SKM-1 (cell line): ENCODE results near the gene GATD1.

Source experiments
- DNase-seq: peaks from one replicate; lab custom pipeline; 2025; ENCODE audit not compliant: unreplicated experiment; lab: John Stamatoyannopoulos, UW

Gene GATD1

DNA sequence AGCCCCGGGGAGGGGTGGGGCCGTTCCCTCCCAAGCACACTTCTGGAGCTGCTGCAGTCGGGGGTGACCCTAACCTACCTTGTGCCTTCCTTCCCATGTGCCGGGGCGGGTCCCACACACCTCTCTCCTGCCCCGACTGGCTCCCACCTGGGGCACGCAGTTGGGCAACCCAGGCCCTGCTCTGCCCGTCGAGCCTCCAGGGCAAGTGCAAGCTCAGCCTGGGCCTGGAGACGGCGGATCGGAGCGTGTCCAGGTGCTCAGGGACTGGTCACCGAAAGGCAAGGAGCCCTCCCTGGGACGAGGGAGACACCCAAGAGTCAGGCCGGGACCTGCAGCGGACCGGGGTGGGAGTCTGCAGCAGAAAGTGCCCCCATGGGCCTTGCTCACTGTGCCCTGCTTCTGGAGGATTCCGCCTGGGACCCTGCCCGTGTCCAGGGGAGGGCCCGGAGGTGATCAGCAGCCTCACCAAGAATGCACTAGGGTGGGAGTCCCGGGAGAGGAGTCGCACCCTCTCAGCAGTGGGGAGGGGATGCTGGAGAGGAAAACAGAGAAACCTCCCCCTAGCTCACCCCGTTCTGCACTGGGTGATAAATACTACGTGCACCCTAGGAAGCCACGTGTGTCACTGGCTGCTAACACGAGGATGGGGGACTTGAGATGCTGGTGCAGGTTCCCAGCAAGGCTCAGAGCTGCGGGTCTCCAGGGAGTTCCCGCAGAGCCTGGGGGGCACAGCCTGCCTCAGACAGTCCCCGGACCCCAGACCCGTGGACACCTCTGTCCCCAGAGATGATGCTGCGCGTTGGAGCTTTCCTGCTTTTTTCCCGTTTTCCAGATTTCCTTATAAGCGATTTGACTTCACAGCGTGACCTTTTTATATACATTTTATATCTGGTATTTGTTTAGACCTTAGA is 5.2 kb upstream of the GATD1 start:
- DNase-seq, result no peak

DNA sequence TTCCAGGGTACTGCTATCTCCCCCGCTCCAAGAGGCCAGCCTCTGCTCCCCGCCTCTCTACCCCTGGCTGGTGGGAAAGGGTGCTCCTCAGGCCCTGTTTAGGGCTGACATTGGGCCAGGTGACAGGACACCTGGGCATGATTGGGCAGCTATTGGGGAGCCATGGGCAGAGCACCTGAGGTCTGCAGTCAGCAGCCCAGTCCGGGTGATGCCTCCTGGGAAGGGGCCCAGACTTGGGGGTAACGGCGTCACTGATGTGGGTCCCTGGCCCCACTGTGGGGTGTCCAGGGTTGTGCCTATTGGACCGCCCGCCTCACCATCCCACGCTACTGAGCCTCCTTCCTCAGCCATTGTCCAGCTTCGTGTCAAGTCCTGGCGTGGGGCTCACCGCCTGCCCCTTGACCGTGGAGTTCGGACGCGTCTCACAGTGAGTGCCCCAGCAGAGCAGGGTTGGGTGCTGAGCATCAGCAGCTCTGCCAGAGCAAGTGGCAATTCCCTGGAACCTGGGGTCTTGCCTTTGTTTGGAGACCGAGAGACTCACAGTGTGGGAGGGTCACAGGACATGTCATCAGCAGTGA is 2.8 kb upstream of the GATD1 start:
- DNase-seq, result no peak

DNA sequence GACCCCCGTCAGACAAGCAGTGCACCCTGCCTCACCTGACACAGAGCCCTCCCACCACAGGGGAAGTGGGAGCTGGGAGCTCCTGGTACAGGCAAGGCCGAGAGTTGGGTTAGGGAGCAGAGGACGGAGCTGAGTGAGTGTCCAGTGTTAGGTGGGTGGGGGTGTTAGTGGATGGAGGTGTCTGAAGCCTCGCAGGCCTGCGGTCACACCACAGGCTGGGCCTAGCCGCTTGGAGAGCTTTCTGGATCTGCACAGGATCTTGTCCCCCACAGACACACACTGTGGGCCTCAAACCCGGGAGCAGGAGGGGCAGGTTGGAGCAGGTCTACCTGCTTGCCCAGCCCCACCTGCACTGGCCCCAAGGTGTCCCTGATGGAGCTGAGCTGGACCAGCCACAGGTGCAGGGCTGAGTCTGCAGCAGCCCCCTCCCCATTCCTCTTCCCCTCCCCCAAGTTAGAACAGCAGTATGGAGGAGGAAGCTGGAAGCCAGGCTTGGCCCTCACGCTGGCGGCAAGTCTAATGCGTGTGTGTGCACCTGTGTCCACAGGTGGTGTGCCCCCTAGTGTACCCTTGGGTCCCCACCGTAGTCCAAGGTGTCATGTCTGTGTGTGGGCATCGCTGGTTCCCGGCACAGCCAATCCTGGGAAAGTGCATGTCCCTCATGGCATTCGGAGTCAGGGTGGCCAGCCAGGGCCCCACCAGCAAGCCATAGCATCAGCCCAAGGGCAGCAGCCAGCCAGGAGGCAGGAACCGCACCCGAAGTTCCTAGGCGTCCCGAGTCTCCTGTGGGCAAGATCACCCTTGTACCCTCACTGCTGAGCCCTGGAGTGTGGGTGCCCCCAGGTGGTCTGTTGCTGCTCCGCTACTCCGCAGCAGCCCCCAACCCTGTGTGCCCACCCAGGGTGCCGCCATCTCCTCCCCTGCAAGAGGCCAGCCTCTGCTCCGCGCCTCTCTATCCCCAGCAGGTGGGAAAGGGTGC is 2.0 kb upstream of the GATD1 start:
- no peak for DNase-seq

DNA sequence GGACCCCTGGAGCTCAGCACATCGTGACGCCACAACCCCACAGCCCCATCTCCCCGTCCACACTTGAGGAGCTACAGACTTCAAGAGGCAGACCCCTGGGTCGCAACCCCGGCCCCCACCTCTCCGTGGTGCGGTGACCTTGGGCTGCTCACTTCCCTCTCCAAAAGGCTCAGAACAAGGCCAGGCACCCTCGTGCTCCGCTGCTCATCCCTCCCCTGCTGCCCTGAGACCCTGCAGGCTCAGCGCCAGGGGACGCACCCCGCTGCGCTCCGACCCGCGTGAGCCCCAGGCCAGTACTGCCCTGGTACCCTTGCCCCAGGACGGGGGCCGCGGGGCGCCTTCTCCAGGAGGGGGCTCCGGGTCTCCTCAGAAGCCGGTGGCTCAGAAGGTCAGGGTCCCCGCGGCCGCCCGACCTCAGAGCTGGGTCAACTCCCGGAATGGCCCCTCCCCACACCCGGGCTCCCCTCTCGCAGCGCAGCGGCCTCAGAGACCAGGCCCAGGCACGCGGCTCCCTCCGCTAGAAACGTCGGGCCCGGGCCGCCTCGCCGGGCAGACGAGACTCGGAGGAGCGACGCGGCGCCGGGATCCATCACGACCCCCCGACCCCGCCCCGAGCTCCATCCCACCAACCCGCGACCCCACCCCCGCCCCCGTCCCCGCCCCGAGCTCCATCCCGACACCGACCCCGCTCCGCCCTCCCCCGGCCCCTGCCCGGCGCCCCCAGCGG is 563 bp downstream of the GATD1 start:
- DNase-seq, result no peak

DNA sequence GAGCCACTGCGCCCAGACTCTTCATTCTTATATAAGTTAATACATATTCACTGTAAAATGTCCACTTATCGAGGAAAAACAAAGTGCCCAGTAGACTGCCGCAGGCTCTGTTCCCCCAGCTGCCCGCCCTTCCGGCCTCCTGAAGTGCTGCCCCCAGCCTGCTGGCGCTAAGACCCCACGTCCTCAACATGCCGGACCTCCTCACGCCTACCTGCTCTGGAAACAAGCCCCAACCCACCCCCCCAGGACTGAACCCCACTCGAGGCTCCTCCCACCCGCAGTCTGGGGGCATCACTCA is 1.1 kb downstream of the GATD1 start:
- no peak for DNase-seq

DNA sequence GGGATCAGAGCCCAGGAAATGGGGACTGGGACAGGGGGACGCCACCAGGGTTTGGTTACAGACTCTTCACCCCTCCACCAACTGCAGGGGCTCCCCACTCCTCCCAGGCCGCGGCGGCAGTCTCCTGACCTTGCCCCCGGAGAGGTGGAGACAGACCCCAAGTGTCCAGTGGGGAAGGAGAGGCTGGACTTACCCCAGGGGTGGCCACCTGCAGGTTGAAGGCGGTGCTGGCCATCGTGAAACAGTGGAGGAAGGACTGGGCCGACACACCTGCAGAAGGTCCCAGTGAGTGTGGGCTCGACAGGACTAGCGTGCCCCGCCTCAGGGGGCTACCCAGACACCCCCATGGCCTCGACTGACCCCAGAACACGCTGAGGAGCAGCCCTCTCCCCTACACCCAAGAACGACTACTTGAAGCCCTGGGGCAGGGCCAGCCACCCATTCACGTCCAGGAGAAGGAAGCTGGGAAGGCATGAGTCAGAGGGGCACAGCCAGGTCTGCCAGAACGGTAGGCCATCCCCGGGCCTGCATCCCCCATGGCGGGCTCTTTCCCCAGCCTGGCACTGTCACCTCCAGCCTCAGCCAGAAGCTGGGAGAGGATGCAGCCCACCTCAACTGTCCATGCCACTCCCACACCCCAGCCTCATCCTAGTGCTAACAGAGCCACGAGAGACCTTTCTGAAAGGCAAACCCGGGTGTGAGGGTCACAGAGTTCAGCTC is 2.3 kb downstream of the GATD1 start:
- no peak for DNase-seq

DNA sequence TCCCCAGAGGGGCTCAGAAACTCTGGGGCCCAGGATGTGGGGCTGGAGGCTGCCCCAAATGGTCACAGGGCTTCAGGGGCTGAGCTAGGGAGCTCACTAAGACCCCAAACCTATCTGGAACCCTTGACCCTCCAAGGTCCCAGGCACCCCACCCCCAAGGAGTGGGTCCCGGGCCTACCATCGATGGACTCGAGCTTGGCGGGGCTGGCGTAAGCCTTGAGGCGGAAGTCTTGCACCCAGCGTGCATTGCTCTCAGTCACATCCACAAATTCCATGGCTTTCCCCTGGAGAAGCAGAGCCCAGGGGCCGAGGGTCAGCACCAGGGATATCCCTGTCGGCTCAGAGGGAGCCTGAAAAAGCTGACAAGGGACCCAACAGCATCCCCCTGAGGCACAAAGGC is 3.5 kb downstream of the GATD1 start:
- no peak for DNase-seq

DNA sequence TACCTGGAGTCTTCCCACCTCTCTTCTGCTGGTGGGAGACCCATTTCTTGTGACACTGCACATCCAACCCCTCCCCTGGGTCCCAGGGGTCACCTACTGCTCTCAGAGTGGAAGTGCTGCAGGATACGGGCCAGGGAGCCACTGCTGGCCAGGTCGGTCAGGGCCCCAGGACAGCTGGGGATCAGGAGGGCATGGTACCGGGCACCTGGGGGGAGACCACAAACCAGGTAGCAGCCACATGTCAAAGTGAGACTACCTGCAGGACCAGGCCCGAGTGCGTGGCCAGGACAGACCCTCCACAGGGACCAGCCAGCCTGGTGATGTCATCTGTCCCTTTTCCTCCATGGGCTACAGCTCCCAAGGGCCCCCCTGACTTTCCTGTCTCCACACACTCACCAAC is 3.9 kb downstream of the GATD1 start:
- no peak for DNase-seq

DNA sequence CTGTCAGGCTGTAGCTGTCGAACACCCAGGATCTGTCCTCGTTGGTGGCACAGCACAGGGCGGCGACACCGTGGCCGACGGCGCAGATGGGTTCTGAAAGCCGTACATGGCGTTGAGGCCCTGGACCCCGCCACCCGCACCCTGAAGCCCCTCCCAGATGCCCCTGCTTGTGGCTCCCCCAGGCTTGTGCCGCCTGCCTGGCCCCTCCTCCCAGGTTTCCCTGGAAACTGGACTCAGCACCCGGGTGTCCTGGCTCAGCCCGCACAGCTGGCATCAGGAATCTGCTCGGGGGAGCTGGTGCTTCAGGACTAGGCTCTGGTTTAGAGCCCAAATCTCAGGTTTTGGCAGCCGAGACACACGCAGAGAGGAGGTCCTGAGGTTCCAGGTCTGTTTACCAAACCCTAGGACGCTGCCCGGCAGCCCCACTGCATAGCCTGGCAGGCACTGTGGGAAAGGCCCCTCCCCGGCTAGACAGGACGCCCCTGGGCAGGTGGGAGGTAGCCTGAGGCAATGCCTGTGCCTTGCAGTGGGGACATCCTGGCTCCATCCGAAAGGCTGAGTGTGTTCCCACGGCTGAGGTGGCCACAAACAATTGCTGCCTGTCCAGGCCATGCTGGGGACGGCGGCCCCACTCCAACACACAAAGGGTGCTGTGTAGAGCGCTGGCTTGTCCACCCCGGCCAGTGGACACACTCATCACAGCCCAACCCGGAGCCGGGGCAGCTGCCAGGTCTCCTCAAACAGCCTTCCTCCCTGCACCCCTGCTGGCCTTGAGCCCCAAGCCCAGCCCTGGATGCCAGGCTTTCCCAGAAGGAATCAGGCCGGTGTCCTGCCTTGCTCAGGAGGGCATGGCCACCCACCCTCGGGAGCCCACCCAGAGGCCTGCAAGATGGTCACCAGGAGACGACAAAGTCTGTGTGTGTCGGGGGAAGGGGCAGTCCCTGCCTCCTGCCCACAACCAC is 4.6 kb downstream of the GATD1 start:
- no peak for DNase-seq

DNA sequence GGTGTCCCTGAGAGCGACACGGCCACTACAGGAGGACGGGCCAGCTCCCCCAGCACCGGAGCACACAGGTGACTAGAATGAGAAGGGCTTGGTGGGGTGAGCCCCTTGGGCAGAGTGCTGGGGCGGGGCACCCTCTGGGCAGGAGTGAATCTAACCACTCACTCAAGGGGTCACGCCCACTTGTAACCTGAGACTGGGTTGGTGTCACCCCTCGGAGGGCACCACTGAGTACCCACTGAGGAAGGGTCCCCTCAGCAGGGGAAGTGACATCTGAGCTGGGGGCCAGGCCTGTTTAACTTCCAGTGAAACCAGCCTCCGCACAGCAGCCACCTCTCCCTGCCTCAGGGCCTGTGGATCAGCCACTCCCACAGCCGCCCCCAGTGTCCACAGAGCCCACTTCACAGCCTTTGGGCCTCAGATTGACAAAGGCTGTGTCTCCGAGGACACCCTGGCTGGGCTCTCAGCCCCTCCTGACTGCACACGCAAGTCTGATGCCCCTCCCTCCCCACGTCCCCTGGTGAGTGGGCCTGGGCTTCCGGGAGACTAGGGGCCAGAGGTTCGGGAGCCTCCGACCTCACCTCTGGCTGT is 5.6 kb downstream of the GATD1 start:
- DNase-seq, result no peak

DNA sequence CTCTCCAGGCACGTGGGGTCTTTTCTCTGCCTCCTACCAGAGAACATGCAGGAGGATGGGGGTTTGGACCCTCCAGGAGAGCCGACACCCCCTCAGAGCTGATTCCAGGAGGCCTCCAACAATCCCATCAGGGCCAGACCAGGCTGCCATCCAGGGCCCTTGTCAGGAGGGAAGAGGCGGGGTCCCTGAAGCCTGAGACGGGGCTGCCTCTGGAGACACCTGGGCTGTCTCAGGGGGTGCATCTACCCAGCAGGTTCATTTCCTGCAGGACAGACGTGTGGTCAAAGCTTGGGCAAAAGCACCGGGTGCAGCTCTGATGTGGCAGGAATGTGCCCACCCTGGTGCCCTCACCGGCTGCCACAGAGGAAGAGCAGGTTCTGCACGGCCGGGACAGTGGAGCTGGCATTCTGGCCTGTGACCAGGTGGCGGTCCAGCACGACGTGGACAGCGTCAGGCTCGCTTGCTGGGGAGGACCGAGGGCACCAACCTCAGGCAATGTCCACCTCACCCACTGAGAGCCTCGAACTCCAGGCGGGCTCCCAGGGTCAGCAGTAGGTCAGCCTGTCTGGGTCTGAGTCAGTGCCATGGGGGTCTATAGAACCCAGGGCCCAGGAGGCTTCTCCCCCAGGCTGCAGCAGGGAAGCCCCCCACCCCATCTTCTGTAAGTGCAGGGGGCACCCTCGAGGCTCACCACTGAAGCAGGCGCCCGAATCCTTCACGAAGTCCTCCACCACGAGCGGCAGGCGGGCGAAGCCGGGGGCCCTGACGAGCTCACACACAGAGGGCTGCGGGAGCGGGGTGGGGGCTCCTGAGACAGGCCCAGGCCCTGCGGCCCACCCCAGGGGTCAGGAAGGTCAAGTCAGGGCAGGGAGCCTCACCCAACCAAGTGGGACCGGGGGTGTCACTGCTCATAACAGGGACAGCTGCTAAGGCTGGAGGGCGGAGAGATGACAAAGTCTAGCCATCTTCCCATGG is 6.4 kb downstream of the GATD1 start:
- no peak for DNase-seq

DNA sequence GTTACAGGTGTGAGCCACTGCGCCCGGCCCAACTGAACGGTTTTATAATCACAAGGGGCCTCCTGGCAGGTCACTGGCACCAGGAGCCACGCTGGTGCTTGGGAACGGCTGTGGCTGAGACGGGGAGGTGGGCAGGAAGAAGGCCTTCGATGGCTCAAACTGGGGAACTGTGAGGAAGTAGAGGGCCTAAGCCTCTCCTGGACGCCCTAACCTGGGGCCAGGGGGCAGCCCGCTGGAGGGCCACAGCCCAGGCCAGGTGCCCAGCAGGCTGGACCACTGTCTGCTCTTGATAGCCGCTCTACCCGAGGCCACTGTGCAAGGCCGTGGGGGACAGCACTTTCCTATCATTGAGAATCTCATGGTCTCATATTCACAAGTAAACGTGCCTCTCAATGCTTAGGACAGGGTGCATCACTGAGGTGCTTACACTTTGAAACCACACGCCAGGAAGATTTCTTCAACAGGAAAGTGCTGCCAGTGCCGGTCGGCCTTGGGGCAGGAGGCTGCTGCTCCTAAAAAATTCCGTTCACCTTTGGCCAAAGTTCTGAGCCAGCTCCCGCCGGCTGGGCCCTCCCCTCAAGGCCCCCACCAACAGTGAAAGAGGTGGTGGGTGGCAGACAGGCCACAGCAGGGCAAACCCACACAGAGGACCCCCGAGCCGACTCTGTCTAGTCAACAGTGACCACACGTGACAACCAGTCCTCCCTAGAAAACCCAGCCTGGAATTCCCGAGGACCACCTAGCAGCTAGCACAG is 7.2 kb downstream of the GATD1 start:
- no peak for DNase-seq

DNA sequence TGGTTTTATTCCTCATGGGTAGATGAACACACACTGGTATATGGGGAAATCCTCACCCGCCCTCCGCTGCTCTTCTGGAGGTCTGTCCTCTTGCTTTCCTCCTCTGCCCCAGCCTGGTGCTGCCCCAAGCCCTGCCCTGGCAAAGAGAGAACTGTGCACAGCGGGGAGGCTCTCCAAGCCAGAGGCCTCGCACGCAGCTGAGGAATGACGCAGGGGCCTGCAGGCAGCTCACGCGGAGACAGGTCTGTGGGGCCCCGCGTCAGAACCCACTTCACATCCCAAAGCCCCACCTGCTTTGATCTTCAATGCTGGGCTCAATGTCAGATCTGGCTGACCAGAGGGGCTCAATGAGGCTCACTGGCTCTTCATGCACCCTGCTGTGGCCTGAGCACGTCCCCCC is 10.0 kb downstream of the GATD1 start:
- DNase-seq, result no peak

DNA sequence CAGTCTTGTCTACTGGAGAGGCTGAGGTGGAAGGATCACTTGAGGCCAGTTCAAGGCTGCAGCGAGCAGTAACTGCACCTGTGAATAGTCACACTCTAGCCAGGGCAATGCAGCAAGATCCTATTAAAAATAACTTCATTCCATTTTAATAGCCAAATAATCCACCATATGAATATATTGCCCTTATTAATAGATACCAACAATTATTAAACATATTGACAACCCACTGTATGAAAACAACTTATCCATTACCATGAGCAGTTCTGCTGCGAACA is 10.4 kb downstream of the GATD1 start:
- DNase-seq, result no peak

DNA sequence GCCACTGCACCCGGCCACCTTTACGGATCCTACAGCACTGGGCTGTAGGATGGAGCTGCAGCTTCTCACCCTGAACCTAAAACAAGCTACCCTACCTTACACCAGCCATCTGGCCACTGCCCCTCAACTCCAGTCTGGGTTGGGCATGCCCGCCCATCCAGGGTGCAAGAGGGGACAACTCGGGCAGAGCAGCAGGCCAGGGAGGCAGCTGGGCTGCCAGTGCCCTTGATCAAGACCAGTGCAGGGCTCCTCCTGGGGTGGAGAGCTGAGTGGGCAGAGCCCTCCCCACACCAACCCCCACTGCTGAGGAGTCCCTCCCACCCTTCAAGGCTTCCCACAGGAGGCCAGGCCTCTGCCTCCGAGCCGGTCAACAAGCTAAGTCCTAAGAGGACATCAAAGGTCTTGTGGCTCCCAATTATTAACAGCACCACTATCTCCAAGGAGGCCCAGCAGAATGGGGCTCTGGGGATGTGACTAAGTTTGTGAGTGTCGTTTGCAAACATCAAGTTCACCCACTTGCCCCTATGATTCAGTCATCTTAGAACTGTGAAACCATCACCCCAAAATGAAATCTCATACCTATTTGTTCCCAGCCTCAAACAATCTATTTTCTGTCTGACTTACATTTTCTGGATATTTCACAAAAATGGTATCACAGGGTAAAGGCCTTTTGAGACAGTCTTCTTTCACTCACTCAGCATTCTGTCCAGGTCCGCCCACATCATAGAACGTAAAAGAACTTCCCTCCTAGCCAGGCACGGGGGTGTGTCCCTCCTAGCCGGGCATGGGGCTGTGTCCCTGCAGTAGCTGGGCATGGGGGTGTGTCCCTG is 11.0 kb downstream of the GATD1 start:
- no peak for DNase-seq

DNA sequence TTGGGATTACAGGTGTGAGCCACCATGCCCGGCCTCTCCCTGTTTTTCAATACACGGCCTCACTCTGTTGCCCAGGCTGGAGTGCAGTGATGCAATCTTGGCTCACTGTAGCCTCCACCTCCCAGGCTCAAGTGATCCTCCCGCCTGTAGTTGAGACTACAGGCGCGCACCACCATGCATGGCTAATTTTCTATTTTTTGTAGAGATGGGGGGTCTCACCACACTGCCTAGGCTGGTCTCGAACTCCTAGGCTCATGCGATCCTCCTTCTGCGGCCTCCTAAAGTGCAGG is 11.5 kb downstream of the GATD1 start:
- no peak for DNase-seq
